IMR-90 (cell line): ENCODE data around the gene CES1. TPM values are rescaled to one million over a fixed set of nuclear protein-coding genes. Genes with fewer than 3 reads are reported as not detected.

Experiments
- ATAC-seq: fragments of 200-7000 bp; cut with Tn5 transposase; 2 replicates; pipeline ENCODE4 v1.9.1; 2020; ENCODE audit warnings: low read depth, mild to moderate bottlenecking, moderate library complexity
- BruUV-seq: library from RNA; stranded (reverse); fragments of 400-500 nt; replicated peaks from 2 replicates; lab custom pipeline; 2021; lab: Mats Ljungman, UMichigan
- CTCF ChIA-PET: fragments of 300-600 bp; formaldehyde crosslinking; extraction: SDS; loops from one replicate; lab custom pipeline; 2021; ENCODE audit warnings: antibody characterized with exemption; lab: Yijun Ruan, JAX
- POLR2A ChIA-PET: fragments of 300-600 bp; sonication (Branson Sonifier 250); formaldehyde crosslinking; loops from one replicate; lab custom pipeline; 2022; ENCODE audit warnings: antibody characterized with exemption; ENCODE audit not compliant: unreplicated experiment; lab: Charles Lee
- DNase-seq: peaks from one replicate; pipeline ENCODE4 v3.0.0; 2013
- H2AFZ ChIP-seq: replicated peaks from 2 replicates; pipeline ENCODE3; 2013; ENCODE audit warnings: low read length, mild to moderate bottlenecking; ENCODE audit not compliant: poor library complexity
- H2AK5ac ChIP-seq: 2 replicates; pipeline ENCODE4 v1.6.1; 2013; ENCODE audit warnings: low read depth, low read length, inconsistent platforms
- H2AK9ac ChIP-seq: replicated peaks from 2 replicates; pipeline ENCODE3; 2013; ENCODE audit warnings: mild to moderate bottlenecking, low read depth, low read length, moderate library complexity; ENCODE audit not compliant: poor library complexity
- H2BK120ac ChIP-seq: 2 replicates; pipeline ENCODE4 v1.6.1; 2013; ENCODE audit warnings: low read depth, low read length, inconsistent platforms
- H2BK15ac ChIP-seq: 3 replicates; pipeline ENCODE4 v1.6.1; 2013; ENCODE audit warnings: low read depth, low read length, inconsistent platforms
- H2BK20ac ChIP-seq: 2 replicates; pipeline ENCODE4 v1.6.1; 2013; ENCODE audit warnings: low read depth, mild to moderate bottlenecking, inconsistent platforms, low read length, moderate library complexity
- H2BK5ac ChIP-seq: 2 replicates; pipeline ENCODE4 v1.6.1; 2013; ENCODE audit warnings: mild to moderate bottlenecking, low read depth, low read length, inconsistent platforms; ENCODE audit not compliant: poor library complexity, severe bottlenecking
- H3K14ac ChIP-seq: replicated peaks from 2 replicates; pipeline ENCODE4 v1.6.1; 2013; ENCODE audit warnings: low read depth, low read length, inconsistent platforms
- H3K18ac ChIP-seq: 2 replicates; pipeline ENCODE4 v1.6.1; 2013; ENCODE audit warnings: low read depth, low read length, control low read depth
- H3K23ac ChIP-seq: 2 replicates; pipeline ENCODE4 v1.6.1; 2013; ENCODE audit warnings: low read depth, low read length, inconsistent platforms
- H3K27ac ChIP-seq: 2 replicates; pipeline ENCODE4 v1.5.1; 2013; ENCODE audit warnings: mild to moderate bottlenecking, control low read depth, low read length; ENCODE audit not compliant: insufficient read depth
- H3K27me3 ChIP-seq: 2 replicates; pipeline ENCODE4 v1.6.1; 2013; ENCODE audit warnings: low read length; ENCODE audit not compliant: control insufficient read depth, insufficient read depth
- H3K36me3 ChIP-seq: 2 replicates; pipeline ENCODE4 v1.6.1; 2013; ENCODE audit warnings: low read length, mixed read lengths; ENCODE audit not compliant: control insufficient read depth, insufficient read depth
- H3K4ac ChIP-seq: 2 replicates; pipeline ENCODE4 v1.6.1; 2013; ENCODE audit warnings: low read depth, low read length, inconsistent platforms
- H3K4me1 ChIP-seq: 2 replicates; pipeline ENCODE4 v1.6.1; 2013; ENCODE audit warnings: low read length, mixed read lengths; ENCODE audit not compliant: control insufficient read depth, insufficient read depth
- H3K4me2 ChIP-seq: 2 replicates; pipeline ENCODE4 v1.6.1; 2013; ENCODE audit warnings: low read depth, mild to moderate bottlenecking, control low read depth, low read length, moderate library complexity
- H3K4me3 ChIP-seq: 2 replicates; pipeline ENCODE4 v1.5.1; 2013; ENCODE audit warnings: low read depth, mild to moderate bottlenecking, control low read depth, low read length, moderate library complexity; ENCODE audit not compliant: insufficient read depth
- H3K56ac ChIP-seq: 2 replicates; pipeline ENCODE4 v1.6.1; 2013; ENCODE audit warnings: low read length, inconsistent platforms; ENCODE audit not compliant: insufficient read depth; ENCODE audit errors: extremely low read depth
- H3K79me1 ChIP-seq, 2 experiments: 2 replicates each; pipeline ENCODE4 v1.6.1; 2013; ENCODE audit warnings: low read length in 2 of 2, inconsistent platforms in 1 of 2, low read depth in 1 of 2
- H3K9ac ChIP-seq: 2 replicates; pipeline ENCODE4 v1.6.1; 2013; ENCODE audit warnings: low read depth, low read length, control low read depth
- H3K9me1 ChIP-seq: 2 replicates; pipeline ENCODE4 v1.6.1; 2013; ENCODE audit warnings: low read length, inconsistent platforms; ENCODE audit not compliant: insufficient read depth
- H3K9me3 ChIP-seq: 2 replicates; pipeline ENCODE4 v1.6.1; 2013; ENCODE audit warnings: low read length; ENCODE audit not compliant: control insufficient read depth, insufficient read depth
- H4K20me1 ChIP-seq: 2 replicates; pipeline ENCODE4 v1.6.1; 2013; ENCODE audit warnings: low read length, inconsistent platforms; ENCODE audit not compliant: insufficient read depth
- H4K5ac ChIP-seq: 2 replicates; pipeline ENCODE4 v1.6.1; 2013; ENCODE audit warnings: mild to moderate bottlenecking, low read depth, low read length, control low read depth
- H4K8ac ChIP-seq, 2 experiments: 2 replicates each; pipeline ENCODE4 v1.6.1; 2013; ENCODE audit warnings: low read depth in 2 of 2, low read length in 2 of 2, control low read depth in 1 of 2, inconsistent platforms in 1 of 2
- H4K91ac ChIP-seq: 2 replicates; pipeline ENCODE4 v1.6.1; 2013; ENCODE audit warnings: low read depth, low read length, inconsistent platforms; ENCODE audit not compliant: insufficient read depth
- BHLHE40 ChIP-seq: fragments of 150-350 bp; IDR thresholded peaks from 2 replicates; pipeline ENCODE4 v1.6.1; 2016; ENCODE audit warnings: mild to moderate bottlenecking, low read depth, low read length
- CEBPB ChIP-seq: IDR thresholded peaks from 2 replicates; pipeline ENCODE4 v1.6.1; 2012; ENCODE audit warnings: low read depth, low read length, improper control_type of control experiment
- CHD1 ChIP-seq: IDR thresholded peaks from 2 replicates; pipeline ENCODE4 v1.6.1; 2012; ENCODE audit warnings: low read depth, low read length, improper control_type of control experiment
- CTCF ChIP-seq: conservative IDR thresholded peaks from 2 replicates; pipeline ENCODE4 v1.5.1; 2012; ENCODE audit warnings: mild to moderate bottlenecking, low read depth, low read length, improper control_type of control experiment
- FOS ChIP-seq: fragments of 150-350 bp; IDR thresholded peaks from 2 replicates; pipeline ENCODE4 v1.6.1; 2016; ENCODE audit warnings: low read depth, low read length
- MAFK ChIP-seq: IDR thresholded peaks from 2 replicates; pipeline ENCODE4 v1.6.1; 2012; ENCODE audit warnings: low read depth, low read length, improper control_type of control experiment
- MAZ ChIP-seq: IDR thresholded peaks from 2 replicates; pipeline ENCODE4 v1.6.1; 2012; ENCODE audit warnings: low read depth, mild to moderate bottlenecking, low read length, improper control_type of control experiment, moderate library complexity, borderline replicate concordance
- MXI1 ChIP-seq: IDR thresholded peaks from 2 replicates; pipeline ENCODE4 v1.6.1; 2012; ENCODE audit warnings: low read depth, mild to moderate bottlenecking, low read length, moderate library complexity, borderline replicate concordance
- NFE2L2 ChIP-seq: fragments of 150-350 bp; IDR thresholded peaks from 2 replicates; pipeline ENCODE4 v1.6.1; 2016; ENCODE audit warnings: low read depth, mild to moderate bottlenecking, low read length
- POLR2A ChIP-seq: IDR thresholded peaks from 2 replicates; pipeline ENCODE4 v1.6.1; 2012; ENCODE audit warnings: mild to moderate bottlenecking, low read depth, low read length
- RAD21 ChIP-seq: IDR thresholded peaks from 2 replicates; pipeline ENCODE4 v1.6.1; 2012; ENCODE audit warnings: low read length, improper control_type of control experiment
- RCOR1 ChIP-seq: IDR thresholded peaks from 2 replicates; pipeline ENCODE4 v1.6.1; 2012; ENCODE audit warnings: mild to moderate bottlenecking, low read length, improper control_type of control experiment; ENCODE audit not compliant: insufficient replicate concordance
- RFX5 ChIP-seq: IDR thresholded peaks from 2 replicates; pipeline ENCODE4 v1.8.0; 2012; ENCODE audit warnings: low read depth, mild to moderate bottlenecking, low read length, moderate library complexity
- SMC3 ChIP-seq: fragments of 150-350 bp; IDR thresholded peaks from 2 replicates; pipeline ENCODE4 v1.6.1; 2016; ENCODE audit warnings: low read depth, mild to moderate bottlenecking, antibody characterized with exemption, low read length, moderate library complexity
- WGBS, 2 experiments: methylation state at CpG; one replicate each; pipeline versions ENCODE4 v1.1.5 to v1.1.7; 2013; ENCODE audit warnings: missing lambda C conversion rate in 2 of 2; ENCODE audit not compliant: insufficient read length in 1 of 2; ENCODE audit errors: extremely low coverage in 2 of 2; 5-methylcytosine and 5-hydroxymethylcytosine counted together
- dilution Hi-C: fragments of 300-500 bp; cut with HindIII; formaldehyde crosslinking; loops from one replicate; pipeline ENCODE4 v1.14.3; 2018; ENCODE audit warnings: low sequenced_read_pairs; ENCODE audit not compliant: unreplicated experiment
- in situ Hi-C: fragments of 300-500 bp; cut with MboI; formaldehyde crosslinking; loops from 3 replicates; pipeline ENCODE4 v1.14.3; 2019; ENCODE audit warnings: low sequenced_read_pairs, inconsistent platforms, mixed read lengths
- intact Hi-C: fragments of 100-400 bp; cut with micrococcal nuclease; formaldehyde crosslinking; loops from 2 replicates; pipeline ENCODE4 v1.10.0; 2022
- polyA plus RNA-seq, 3 experiments: library from polyadenylated mRNA; depleted of rRNA; stranded (reverse); fragments of >200 nt; gene quantifications; 2 replicates each; pipeline ENCODE4 v1.2.3, GENCODE V29; 2012; ENCODE audit warnings: low replicate concordance in 1 of 3
- total RNA-seq: library from RNA; depleted of rRNA; stranded (reverse); fragments of >200 nt; gene quantifications from 2 replicates; pipeline ENCODE4 v1.2.3, GENCODE V29; 2012
- TF ChIP-seq, protein P1 (sequence below): fragments of 150-350 bp; IDR thresholded peaks from 2 replicates; pipeline ENCODE4 v1.6.1; 2017; ENCODE audit warnings: mild to moderate bottlenecking, antibody characterized with exemption, low read length, low read depth
- TF ChIP-seq, protein P2 (sequence below): fragments of 150-350 bp; IDR thresholded peaks from 2 replicates; pipeline ENCODE4 v1.6.1; 2016; ENCODE audit warnings: low read depth, mild to moderate bottlenecking, low read length, moderate library complexity, borderline replicate concordance

CES1 gene
- total and polyA plus RNA-seq, 2 of the 4 experiments (the other 2 are of a cell fraction): 0.03 TPM; not detected in 1

DNA sequence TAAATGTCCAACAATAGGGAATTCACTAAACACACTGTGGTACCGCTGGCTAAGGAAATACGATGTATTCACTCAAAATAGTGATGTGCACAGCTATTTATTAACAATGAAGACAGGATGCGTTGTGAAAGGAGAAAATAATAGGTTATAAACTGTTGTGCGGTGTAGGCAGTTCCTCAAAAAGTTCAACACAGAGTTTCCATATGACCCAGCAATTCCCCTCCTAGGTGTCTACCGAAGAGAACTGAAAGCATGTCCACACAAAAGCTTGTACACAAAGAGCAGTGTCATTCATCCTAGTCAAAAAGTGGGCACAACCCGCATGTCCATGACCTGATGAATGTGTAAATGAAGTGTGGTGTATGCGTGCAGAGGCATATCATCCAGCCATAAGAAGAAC lies 1.2 kb upstream of the CES1 start:
- H2BK5ac ChIP-seq: no peak overlapping the region
- H3K56ac ChIP-seq: no peak overlapping the region
- H2BK15ac ChIP-seq: no peak overlapping the region
- H3K27ac ChIP-seq: no peak overlapping the region
- no peak overlapping the region for H3K23ac ChIP-seq
- no peak for ATAC-seq
- H3K9me3 ChIP-seq: no peaks in the 10 kb centered on the region
- H3K36me3 ChIP-seq: no peaks in the 10 kb centered on the region
- H3K4me3 ChIP-seq: no peak overlapping the region
- no peak overlapping the region for H3K14ac ChIP-seq
- H3K9ac ChIP-seq: no peak overlapping the region
- no peak overlapping the region for H4K5ac ChIP-seq
- no peak overlapping the region for H3K4me2 ChIP-seq
- H2BK20ac ChIP-seq: no peak overlapping the region
- no peaks in the 10 kb centered on the region for H3K4me1 ChIP-seq
- no peaks in the 10 kb centered on the region; the same call in 1 of the 2 replicates for H3K27me3 ChIP-seq
- no peak overlapping the region for H4K91ac ChIP-seq
- no peak overlapping the region for H4K8ac ChIP-seq
- H4K20me1 ChIP-seq: no peaks in the 10 kb centered on the region
- no peak overlapping the region for H2AFZ ChIP-seq
- no TSS peak for BruUV-seq
- dilution Hi-C loops (no loop called here), in situ Hi-C loops (no loop called here), intact Hi-C loops (no loop called here)
- TF ChIP-seq MAZ (no peak), SMC3 (no peak), MAFK (no peak), POLR2A (no peak), RCOR1 (no peak), RFX5 (no peak), CTCF (no peak), CEBPB (no peak), CHD1 (no peak), BHLHE40 (no peak), NFE2L2 (no peak), RAD21 (no peak), MXI1 (no peak), FOS (no peak)
- TF ChIP-seq, protein P1, sequence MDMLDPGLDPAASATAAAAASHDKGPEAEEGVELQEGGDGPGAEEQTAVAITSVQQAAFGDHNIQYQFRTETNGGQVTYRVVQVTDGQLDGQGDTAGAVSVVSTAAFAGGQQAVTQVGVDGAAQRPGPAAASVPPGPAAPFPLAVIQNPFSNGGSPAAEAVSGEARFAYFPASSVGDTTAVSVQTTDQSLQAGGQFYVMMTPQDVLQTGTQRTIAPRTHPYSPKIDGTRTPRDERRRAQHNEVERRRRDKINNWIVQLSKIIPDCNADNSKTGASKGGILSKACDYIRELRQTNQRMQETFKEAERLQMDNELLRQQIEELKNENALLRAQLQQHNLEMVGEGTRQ: no peak
- TF ChIP-seq, protein P2, sequence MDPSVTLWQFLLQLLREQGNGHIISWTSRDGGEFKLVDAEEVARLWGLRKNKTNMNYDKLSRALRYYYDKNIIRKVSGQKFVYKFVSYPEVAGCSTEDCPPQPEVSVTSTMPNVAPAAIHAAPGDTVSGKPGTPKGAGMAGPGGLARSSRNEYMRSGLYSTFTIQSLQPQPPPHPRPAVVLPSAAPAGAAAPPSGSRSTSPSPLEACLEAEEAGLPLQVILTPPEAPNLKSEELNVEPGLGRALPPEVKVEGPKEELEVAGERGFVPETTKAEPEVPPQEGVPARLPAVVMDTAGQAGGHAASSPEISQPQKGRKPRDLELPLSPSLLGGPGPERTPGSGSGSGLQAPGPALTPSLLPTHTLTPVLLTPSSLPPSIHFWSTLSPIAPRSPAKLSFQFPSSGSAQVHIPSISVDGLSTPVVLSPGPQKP: no peak
- no peak overlapping the region for H3K4ac ChIP-seq
- WGBS, 2 experiments: no CpG with 5 or more reads among the region's 7 CpGs
- DNase-seq: no peak
- no peak overlapping the region for H2BK120ac ChIP-seq
- POLR2A ChIA-PET: no interaction called here
- H2AK9ac ChIP-seq: no peak overlapping the region
- CTCF ChIA-PET: no interaction called here
- no peaks in the 10 kb centered on the region for H3K9me1 ChIP-seq
- no peak overlapping the region for H3K18ac ChIP-seq
- H2AK5ac ChIP-seq: no peak overlapping the region
- H3K79me1 ChIP-seq: no peaks in the 10 kb centered on the region
